OCI-M1 (cell line): ENCODE measurements around the gene IL17RD.

Experiments
- DNase-seq: peaks from one replicate; lab custom pipeline; 2025; lab: John Stamatoyannopoulos, UW

Gene IL17RD

DNA sequence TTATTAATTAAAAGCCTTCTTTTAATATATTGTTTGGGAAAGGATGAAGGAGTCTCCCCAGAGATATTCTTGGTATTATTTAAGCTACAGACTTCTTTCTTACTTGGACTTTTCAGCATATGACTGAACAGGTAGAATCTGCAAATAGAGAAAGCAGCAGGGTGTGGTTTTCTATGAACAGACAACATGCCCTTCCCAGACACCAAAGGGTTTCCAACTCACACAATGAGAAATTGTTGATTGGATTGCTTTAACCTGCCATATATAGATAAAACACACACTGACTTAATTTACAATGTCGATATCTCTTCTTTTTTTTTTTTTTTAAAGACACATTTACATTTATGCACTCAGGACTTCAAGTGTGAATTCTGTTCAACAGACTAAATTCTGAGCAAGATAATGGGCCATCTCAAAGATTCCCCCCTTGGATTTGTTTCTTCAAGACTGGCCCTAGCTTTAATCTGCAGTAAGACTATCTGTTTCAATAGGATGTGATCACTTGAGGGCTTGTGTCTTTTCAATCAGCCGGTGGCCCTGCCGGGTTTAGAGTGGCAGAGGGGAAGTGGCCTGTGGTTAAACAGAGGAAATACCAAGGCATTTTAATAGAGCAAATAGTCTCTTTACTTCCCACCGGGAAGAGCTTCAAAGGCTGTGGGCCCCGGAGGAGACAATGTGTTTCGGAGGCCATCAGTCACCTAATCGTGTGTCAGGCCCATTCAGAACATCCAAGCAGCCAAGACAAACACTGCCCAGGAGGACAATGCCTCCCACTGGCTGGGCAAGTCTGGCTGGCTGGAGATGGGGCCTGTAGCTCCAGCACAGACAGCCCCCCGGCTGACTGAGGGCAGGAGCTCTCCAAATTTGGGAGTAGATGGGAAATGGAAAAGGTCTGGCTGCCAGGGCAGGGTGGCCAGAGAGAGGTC, 6.1 kb downstream of the IL17RD start:
- DNase-seq = no peak

DNA sequence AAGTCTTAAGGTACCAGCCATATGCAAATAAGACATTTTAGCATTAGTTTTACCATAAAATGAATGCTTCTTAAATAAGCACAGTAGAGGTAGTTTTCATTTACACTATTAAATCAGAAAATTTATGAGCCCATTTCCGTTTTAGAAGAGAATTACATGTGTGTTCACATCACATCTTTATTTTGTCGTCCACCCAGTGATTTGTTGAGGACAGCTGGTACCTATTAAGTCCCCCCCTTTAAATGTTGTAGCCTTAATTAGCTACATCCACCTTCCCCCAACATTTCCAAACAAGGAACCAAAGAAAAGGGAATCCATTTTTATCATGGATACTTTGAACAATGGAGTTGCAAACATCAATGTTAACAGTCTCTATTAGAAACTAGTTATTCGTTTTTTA, 6.8 kb downstream of the IL17RD start:
- DNase-seq = no peak

DNA sequence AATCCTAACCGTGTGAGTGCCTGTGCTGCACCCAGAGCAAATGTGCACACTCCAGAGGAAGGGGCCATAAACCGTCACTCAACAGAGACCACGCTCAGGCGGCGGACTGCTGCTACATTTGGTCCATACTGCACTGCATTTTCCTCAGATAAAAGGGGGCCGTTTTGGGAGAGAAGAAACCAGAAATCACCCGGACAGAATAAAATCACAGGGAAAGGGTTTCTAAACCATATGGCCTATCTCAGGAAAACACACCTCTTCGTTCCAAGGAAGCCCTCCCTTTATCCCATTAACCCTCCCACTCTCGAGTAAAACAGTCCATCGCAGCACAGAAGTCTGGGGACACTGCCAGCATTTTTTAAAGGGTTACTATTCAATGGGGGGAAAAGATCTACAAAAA, 7.6 kb downstream of the IL17RD start:
- no peak for DNase-seq

DNA sequence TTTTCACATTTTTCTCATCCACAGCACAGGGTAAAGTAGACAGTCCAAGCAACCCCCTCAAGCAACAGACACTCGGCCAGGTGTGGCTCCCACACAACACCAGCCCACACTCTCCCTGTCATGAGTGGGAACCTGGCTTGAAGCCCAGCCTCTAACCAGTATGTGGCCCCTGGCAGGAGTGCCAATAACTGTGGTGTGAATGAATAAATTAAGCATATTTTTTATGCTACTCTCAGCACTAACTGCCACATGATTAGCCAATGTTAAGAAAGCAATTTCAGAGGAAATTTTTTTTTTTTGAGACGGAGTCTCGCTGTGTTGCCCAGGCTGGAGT, 9.9 kb downstream of the IL17RD start:
- DNase-seq = no peak

DNA sequence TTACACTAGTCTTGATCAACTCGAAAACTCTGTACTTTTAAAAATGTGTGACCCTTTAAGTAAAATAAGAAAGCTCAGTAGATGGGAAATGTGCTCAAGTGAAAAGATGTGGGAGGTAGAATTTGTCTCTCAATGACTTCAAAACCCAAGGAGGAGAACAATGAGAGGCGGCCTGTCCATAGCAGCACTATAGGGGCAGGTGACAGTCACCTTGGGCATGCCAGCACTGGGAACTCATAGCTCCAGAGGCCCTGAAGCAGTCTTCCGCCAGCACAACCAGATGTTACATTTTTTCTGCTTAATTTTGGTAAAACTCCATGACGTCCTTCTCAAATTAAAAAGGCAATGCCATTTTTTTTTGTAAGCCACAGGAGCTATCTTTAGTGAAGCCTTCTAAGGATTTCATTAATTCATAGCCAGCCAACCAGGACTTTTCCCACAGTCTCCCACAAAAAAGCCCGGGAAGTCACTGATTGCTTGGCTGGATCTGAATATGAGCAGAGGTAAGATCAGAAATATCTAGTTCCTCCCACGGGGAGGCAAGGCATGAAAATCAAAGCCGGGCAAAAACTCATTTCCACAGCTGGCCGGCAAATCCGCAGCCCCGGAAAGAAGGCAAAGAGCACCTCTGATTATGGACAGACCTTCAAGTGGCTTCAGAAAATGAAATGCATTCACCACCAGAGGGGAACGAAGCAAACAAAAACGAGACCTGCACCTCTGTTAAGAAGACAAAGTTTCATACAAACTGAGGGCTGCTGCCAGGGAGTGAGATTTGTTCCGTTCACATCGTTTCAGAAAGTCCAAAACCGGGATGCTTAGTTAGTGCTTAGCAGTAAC, 10.5 kb downstream of the IL17RD start:
- DNase-seq = no peak

DNA sequence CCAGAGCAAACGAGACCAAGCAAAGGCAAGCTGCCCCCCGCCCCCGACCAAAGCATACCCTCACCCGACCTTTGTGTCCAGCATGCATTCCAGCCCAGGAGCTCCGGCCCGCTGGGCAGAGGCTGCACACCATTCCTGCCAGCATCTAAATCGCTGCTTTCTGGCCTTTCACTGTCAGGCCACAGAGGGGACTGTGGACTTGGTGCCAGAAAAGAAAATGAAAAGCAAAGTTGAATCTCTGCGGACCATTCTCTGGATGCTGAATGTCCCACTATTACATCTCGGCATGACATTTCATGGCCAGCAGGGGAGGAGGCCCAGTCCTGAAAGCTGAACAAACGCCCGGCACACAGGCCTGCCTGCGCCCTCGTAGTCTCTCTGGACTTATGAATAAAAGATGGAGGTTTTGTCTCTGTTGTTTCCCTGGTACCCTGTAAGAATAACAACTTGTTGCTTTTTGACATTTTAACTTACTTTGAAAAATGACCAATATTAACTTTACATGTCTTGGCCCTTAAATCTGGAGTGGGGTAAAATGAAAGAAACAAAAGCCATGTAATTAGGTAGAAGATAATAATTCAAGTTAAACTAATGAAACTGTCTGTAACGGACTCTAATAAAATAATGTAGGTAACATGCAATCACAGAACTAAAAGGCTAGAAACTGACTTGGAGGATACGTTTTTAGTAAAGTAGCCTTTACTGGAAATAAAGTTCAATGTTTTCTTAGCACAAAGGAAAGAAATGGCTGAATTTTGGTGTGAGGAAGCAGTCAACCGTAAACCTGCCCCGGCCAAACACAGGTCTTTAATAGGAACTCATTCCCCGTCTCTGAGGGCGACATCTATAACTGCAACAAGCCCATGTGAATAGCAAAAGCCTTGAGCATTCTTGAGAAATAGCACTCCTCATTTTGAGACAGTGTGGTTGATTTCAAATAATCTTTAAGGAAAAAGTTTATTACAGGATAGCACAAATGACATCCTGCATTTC, 12.7 kb downstream of the IL17RD start:
- no peak for DNase-seq

DNA sequence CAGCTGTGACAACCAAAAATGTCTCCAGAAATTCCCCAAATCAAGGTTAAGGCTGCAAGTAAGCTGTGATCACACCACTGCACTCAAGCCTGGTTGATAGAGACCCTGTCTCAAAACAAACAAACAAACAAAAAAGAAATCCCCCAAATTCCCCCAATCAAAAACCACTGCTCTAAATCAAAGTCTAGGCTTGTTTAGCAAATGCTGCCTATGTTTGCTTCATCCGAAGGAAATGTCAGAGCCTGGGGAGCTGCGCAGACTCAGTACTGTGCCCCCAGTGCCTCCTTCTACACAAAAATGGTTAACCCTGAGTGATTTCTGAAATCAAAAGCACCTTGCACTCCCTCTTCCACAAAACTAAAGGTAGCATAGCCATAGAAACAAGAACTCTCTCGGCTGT, 13.4 kb downstream of the IL17RD start:
- no peak for DNase-seq

DNA sequence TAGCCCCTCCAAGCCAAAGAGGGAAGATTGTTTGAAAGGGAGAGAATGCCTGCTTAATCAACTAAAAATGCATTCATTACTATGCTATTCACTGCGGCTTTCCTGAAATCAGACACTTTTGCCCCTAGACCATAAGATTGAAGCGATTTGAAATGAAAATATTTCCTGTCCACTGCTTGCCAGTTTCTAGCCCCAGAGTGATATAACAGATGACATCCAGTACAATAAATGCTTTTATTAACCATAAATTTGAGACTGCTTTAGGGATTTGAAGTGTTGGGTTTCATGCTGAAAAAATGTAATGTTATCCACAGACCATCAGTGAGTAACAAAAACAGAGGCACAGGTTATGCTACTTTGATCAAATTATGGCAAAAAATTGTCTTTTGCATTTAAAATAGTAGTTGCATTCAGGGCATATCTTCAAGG, 14.1 kb downstream of the IL17RD start:
- DNase-seq = no peak

DNA sequence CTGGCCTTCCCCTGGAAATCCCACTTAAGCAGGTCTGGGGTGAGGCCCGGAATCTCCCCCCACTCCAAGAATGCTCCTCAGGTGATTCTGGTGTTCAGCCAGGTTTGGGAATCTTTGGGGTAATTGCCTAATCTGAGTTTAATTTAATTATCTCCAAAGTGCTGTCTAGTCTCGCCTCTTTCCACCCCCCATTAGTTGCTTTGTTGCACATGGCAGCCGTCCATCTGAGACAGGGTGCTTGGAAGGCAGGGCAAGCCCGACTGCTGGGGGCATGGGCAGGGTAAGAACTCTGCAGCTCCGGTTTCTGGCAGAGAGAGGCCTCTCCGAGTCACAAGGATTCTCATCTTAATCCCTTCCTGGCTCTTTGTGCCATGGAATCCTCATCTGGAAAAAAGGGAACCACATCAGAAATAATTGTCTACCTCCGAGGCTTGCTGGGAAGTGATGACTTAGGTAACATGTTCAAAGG, 15.0 kb downstream of the IL17RD start:
- DNase-seq = no peak

DNA sequence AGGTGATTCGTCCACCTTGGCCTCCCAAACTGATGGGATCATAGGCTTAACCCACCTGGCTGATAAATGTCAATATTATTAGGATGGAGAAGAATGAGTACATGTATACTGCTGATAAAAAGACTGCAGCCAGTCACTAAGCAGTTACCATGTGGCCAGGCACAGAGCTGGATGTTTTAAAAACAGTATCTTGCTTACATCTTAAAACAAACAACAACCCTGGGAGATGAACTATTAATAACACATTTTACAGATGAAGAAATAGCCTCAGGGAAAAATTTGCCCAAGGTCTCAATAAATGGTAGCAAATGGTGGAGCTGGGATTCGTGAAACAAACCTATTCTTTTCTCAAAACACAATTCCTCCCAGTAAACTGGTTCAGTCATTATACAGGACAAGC, 18.1 kb downstream of the IL17RD start:
- DNase-seq = no peak

DNA sequence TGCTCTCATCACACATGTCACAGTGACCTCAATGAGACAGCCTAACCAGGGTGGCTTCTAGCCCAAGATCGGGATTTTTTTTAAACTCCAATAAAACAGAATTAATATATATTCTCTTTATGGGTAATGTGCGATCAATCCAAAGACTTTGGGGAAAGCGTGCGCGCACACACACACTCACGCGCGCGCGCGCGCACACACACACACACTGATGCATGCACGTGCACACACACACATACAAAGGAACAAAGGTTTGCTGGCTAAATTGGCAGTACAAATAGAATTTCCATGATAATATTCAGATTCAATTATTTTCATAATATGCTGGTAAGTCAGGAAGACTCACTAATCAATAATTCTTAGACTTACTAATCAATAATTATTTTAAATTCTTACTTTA, 19.3 kb downstream of the IL17RD start:
- no peak for DNase-seq

DNA sequence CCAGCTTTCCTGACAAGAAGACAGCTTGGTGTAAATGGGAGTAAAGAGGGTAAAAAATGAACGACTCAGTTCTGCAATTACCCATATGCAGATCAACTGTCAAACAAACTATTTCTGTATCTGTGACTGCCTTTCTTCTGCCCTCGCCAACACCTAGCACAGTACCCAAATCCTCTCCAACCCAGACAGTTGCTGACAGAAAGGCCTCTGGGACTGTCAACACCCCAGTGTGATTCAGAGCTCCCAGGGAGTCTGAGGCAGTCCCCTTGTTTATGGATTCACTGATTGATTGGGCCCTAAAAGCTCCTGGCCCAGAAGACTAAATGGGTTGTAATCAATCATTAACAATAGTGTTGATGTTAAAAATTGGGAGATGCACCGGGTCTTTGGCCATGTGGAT, 20.2 kb downstream of the IL17RD start:
- no peak for DNase-seq

DNA sequence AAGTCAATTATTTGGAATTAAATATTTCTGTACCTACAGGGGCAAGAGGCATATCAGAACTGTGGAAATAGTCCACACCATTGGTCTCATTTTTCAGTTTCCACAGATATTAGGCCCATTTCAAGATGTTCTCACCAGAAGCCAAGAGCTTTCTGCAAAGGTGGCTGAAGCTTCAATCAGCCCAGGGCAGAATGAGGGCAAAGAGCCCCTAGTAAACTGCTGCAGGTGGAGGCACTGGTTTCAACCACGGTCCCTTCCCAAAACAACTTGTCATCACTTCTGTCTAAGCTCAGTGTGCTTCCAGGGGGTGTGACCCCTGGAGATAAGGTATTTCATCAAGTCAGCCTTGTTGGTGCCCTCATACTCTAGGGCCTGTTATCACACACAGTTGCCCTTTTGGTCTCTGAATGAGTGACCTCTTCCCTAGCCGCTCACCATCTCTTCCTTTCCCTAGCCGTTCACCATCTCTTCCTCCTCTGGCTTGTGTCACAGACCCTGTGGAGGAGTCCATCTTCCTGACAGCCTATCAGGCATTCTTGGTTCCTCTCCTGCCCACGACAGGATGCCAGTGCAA, 21.2 kb downstream of the IL17RD start:
- DNase-seq = no peak

DNA sequence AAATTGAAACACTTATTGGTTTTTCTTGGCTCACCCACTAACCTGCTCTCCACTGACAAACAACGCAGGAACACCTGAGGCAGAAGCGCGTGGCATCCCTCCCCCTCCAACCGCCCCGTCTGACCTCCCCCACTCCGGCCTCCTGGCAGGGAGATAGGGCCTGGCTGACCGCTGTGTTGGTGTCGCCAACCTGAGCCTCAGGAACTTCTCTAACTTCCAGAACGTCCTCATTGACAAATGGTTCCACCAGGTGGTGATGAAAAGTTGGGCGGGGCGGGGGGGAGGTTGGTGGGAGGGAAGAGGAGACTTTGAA, 22.8 kb downstream of the IL17RD start:
- no peak for DNase-seq

DNA sequence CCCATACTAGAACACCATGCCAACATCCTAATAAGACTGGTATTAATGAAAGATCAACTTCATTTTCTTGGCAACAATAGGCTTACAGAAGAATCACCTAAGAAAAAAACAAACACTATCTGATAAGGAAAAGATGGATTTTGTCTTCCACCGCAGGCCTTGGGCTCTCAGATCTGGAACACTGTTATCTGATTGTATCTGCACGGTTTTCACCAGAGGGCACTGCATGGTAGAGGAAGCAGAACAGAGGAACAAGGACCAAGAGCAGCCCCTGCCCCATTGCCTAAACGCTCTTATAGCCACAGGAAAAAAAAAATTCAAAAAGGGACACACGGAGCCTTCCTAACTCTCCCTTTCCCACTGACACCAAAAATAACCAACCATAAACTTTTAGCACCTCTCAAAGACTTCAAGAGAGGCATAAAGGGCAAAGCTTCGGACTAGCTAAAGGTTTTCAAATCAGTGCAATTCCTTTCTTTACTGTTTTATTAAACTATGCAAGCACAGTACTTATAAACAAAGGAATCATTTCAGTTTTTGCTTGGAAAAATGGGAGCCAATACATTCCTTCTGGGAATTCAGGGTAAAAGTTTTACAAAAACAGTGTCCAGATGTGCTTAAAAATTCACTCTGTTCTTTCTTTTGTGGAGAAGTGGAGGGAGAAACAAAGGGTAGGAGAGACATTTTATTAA, 23.3 kb downstream of the IL17RD start:
- no peak for DNase-seq

DNA sequence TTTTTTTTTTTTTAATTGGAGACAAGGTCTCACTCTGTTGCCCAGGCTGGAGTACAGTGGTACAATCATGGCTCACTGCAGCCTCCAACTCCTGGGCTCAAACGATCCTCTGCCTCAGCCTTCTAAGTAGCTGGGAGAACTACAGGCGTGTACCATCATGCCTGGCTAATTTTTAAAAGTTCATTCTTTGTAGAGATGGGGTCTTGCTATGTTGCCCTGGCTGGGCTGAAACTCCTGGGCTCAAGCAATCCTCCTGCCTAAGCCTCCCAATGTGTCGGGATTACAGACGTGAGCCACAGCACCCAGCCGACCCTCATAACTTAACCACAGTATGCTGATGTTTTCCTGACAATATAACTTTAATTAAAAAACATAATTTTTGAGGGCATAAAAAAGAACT, 24.3 kb downstream of the IL17RD start:
- no peak for DNase-seq

DNA sequence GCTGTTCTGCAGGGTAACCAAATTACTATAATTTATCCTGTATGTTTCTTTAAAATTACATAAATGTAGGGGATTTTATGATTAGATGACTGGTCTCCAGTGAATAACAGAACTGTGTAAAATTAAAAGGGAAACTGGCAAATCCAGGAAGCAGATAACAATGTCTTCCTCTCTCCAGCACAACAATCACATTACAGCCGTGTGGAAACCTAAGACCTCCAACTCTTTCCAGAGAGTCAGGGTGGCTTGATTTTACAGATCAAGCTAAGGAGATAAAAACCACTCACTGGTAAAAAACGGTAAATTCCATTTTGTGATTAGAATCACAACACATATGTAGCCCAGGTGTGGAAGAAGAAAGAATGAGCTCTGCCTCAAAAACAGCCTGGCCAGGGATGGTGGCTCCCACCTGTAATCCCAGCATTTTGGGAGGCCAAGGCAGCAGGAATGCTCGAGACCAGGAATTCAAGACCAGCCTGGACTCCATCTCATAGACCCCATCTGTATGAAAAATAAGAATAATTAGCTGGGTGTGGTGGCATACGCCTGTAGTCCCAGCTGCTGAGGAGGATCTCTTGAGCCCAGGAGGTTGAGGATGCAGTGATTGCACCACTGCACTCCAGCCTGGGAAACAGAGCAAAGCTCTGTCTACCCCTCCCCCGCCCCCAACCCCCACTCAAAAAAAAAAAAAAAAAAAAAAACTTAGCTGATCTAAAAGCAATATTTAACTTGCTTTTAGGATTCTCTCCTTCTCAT, 29.0 kb downstream of the IL17RD start:
- DNase-seq = no peak

DNA sequence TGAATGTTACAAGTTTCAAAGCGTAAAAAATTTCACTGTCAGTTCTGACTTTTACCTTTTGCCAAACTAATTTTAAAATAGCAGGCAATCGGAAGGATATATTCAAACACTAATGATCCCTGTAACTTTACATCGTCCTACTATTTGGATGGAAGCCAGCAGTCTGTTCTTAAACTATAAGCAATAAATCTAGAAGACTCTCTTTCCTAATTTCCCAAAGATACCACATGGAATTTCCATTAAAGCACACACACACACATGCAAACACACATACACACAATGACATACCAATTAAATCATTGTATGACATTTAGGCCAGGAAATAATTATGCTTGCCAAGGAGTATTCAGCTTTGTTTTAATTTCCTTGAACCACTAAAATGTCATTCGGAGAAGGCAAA, 32.0 kb downstream of the IL17RD start:
- no peak for DNase-seq

DNA sequence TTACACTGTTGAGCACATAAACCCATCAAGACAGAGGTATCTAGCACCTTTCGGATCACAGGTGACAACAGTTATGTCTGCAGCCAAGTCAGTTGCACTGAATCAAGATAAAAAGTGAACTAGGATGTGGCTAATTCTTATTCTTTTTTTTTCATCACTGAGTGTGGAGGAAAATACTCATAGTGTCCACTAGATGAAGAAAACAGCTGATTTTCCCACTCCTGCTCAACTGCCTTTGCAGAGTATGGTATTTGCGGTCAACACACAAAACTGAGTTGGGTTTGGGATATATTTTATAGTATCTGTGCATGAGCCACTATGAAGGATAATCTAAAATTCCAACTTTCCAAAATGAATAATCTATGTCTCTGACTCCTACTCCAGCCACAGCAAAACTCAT, 32.5 kb downstream of the IL17RD start:
- no peak for DNase-seq

DNA sequence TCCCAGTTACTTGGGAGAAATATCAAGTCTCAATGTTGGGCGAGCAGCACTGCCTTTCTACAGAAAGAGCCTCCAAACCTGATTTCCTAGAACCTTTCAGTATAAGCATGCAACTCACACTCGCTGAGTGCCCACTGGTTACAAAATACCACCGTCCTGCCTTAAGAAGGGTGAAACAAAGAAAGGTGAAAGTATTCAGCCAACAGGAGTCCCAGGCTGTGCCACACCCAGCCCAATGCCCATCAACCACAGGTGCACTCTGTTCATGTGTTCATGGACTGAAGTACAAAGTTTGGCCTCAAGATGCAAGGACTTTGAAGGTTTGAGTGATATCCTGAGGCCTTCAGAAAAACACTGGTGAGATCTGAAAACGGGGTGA, 34.0 kb downstream of the IL17RD start:
- no peak for DNase-seq
